HCT116 (cell line): ENCODE measurements around the gene INPP5J. TPM values are rescaled to one million over a fixed set of nuclear protein-coding genes. Genes with fewer than 3 reads are reported as not detected.

ENCODE experiments used
- ATAC-seq: fragments of 200-7000 bp; cut with Tn5 transposase; 2 replicates; pipeline ENCODE4 v1.9.1; 2020; ENCODE audit warnings: mild to moderate bottlenecking, moderate library complexity
- BruUV-seq: library from RNA; stranded (reverse); fragments of 400-500 nt; replicated peaks from 2 replicates; lab custom pipeline; 2021; lab: Mats Ljungman, UMichigan
- CTCF ChIA-PET: fragments of 300-600 bp; sonication (Branson Sonifier 250); formaldehyde crosslinking; loops from one replicate; lab custom pipeline; 2021; ENCODE audit warnings: antibody characterized with exemption; lab: Charles Lee
- POLR2A ChIA-PET: fragments of 300-600, 350-600 bp; sonication (Branson Sonifier 250); formaldehyde crosslinking; loops from one replicate; lab custom pipeline; 2021; ENCODE audit warnings: antibody characterized with exemption; lab: Charles Lee
- RAD21 ChIA-PET, 2 experiments: fragments of 300-600 bp; sonication (Branson Sonifier 250); formaldehyde crosslinking; loops; one replicate each; lab custom pipeline; 2023; ENCODE audit warnings: low total read pairs in 2 of 2; ENCODE audit not compliant: uncharacterized antibody in 2 of 2, unreplicated experiment in 2 of 2, low non-redundant PET in 1 of 2; lab: Charles Lee
- DNase-seq: peaks from one replicate; pipeline ENCODE4 v3.0.0-alpha.2; 2010; ENCODE audit warnings: low read depth, low spot score
- H2AFZ ChIP-seq: fragments of 200-600 bp; shearing (Covaris generic), sonication (generic); 2 replicates; pipeline ENCODE4 v1.6.1; 2017; ENCODE audit warnings: low read depth, mixed run types, mixed read lengths, antibody characterized with exemption, low read length; ENCODE audit not compliant: poor library complexity, severe bottlenecking
- H3K27ac ChIP-seq: 2 replicates; pipeline ENCODE4 v1.5.1; 2012; ENCODE audit warnings: low read depth, low read length
- H3K27me3 ChIP-seq: fragments of 200-600 bp; sonication (generic); 2 replicates; pipeline ENCODE4 v1.6.1; 2016; ENCODE audit warnings: mixed run types, low read length, mixed read lengths; ENCODE audit not compliant: insufficient read depth
- H3K36me3 ChIP-seq, 2 experiments: fragments of 200-500 bp in 1 of 2; fragments of 200-600 bp in 1 of 2; sonication (Bioruptor generic) in 1 of 2; sonication (generic) in 1 of 2; 2 replicates each; pipeline versions ENCODE4 v1.5.1 to v1.6.1; 2014 to 2016; ENCODE audit warnings: low read length in 2 of 2, inconsistent platforms in 1 of 2, mixed read lengths in 1 of 2, mixed run types in 1 of 2; ENCODE audit not compliant: insufficient read depth in 2 of 2, control insufficient read depth in 1 of 2
- H3K4me1 ChIP-seq, 2 experiments: fragments of 200-600 bp in 1 of 2; sonication (generic) in 1 of 2; 2 replicates each; pipeline versions ENCODE4 v1.5.1 to v1.6.1; 2012 to 2017; ENCODE audit warnings: low read length in 2 of 2, inconsistent platforms in 1 of 2, mild to moderate bottlenecking in 1 of 2, mixed read lengths in 1 of 2, mixed run types in 1 of 2, moderate library complexity in 1 of 2; ENCODE audit not compliant: insufficient read depth in 2 of 2, control insufficient read depth in 1 of 2
- H3K4me2 ChIP-seq: fragments of 200-600 bp; sonication (generic); 2 replicates; pipeline ENCODE4 v1.6.1; 2017; ENCODE audit warnings: mixed run types, low read length, mixed read lengths
- H3K4me3 ChIP-seq, 2 experiments: fragments of 200-600 bp in 1 of 2; sonication (generic) in 1 of 2; replicated peaks in 1 of 2; 2 replicates each; pipeline ENCODE4 v1.5.1; 2011 to 2016; ENCODE audit warnings: low read length in 2 of 2, control low read depth in 1 of 2, low read depth in 1 of 2, mild to moderate bottlenecking in 1 of 2, mixed read lengths in 1 of 2, mixed run types in 1 of 2
- H3K79me2 ChIP-seq: fragments of 200-600 bp; sonication (generic); 2 replicates; pipeline ENCODE4 v1.6.1; 2017; ENCODE audit warnings: mild to moderate bottlenecking, mixed run types, low read length, moderate library complexity, mixed read lengths; ENCODE audit not compliant: insufficient read depth
- H3K9ac ChIP-seq: fragments of 200-600 bp; sonication (generic); 2 replicates; pipeline ENCODE4 v1.6.1; 2016; ENCODE audit warnings: low read length, mixed read lengths
- H3K9me2 ChIP-seq: fragments of 200-600 bp; sonication (generic), shearing (Covaris generic); 2 replicates; pipeline ENCODE4 v1.6.1; 2017; ENCODE audit warnings: mixed run types, mild to moderate bottlenecking, moderate library complexity; ENCODE audit not compliant: insufficient read depth
- H3K9me3 ChIP-seq, 2 experiments: fragments of 200-500 bp in 1 of 2; fragments of 200-600 bp in 1 of 2; sonication (Bioruptor generic) in 1 of 2; sonication (generic) in 1 of 2; 2 replicates each; pipeline ENCODE4 v1.6.1; 2014 to 2017; ENCODE audit warnings: low read length in 2 of 2, mixed read lengths in 2 of 2, inconsistent platforms in 1 of 2, low read depth in 1 of 2, mild to moderate bottlenecking in 1 of 2, mixed run types in 1 of 2, moderate library complexity in 1 of 2; ENCODE audit not compliant: control insufficient read depth in 1 of 2, insufficient read depth in 1 of 2
- H4K20me1 ChIP-seq: fragments of 200-600 bp; sonication (generic), shearing (Covaris generic); 2 replicates; pipeline ENCODE4 v1.6.1; 2017; ENCODE audit warnings: mixed run types, mild to moderate bottlenecking, moderate library complexity; ENCODE audit not compliant: insufficient read depth
- ATF3 ChIP-seq: IDR thresholded peaks from 2 replicates; pipeline ENCODE4 v1.6.1; 2012
- ELF1 ChIP-seq: IDR thresholded peaks from 2 replicates; pipeline ENCODE4 v1.6.1; 2012; ENCODE audit warnings: low read depth, borderline replicate concordance
- EZH2 ChIP-seq: fragments of 200-600 bp; sonication (generic); IDR thresholded peaks from 2 replicates; pipeline ENCODE4 v1.6.1; 2017; ENCODE audit warnings: antibody characterized with exemption, mixed run types
- EZH2phosphoT487 ChIP-seq: fragments of 200-600 bp; IDR thresholded peaks from 2 replicates; pipeline ENCODE4 v1.6.1; 2018; ENCODE audit warnings: antibody characterized with exemption, borderline replicate concordance
- FOSL1 ChIP-seq: IDR thresholded peaks from 2 replicates; pipeline ENCODE4 v1.6.1; 2012; ENCODE audit warnings: low read depth
- JUND ChIP-seq: IDR thresholded peaks from 2 replicates; pipeline ENCODE4 v1.6.1; 2012
- RAD21 ChIP-seq: IDR thresholded peaks from 2 replicates; pipeline ENCODE4 v1.6.1; 2012; ENCODE audit warnings: low read depth, mild to moderate bottlenecking
- SIN3A ChIP-seq: IDR thresholded peaks from 2 replicates; pipeline ENCODE4 v1.6.1; 2012; ENCODE audit warnings: low read depth
- SP1 ChIP-seq: IDR thresholded peaks from 2 replicates; pipeline ENCODE4 v1.6.1; 2012; ENCODE audit warnings: low read depth
- TCF7L2 ChIP-seq: IDR thresholded peaks from 2 replicates; pipeline ENCODE4 v1.7.0; 2011; ENCODE audit warnings: borderline replicate concordance, inconsistent platforms; ENCODE audit not compliant: insufficient read depth, insufficient read length; ENCODE audit errors: extremely low read depth
- ZBTB33 ChIP-seq: IDR thresholded peaks from 2 replicates; pipeline ENCODE4 v1.6.1; 2011; ENCODE audit warnings: mild to moderate bottlenecking, low read length, moderate library complexity; ENCODE audit not compliant: insufficient replicate concordance; ENCODE audit errors: extremely low read depth
- ZFX ChIP-seq: fragments of 450-650 bp; IDR thresholded peaks from 2 replicates; pipeline ENCODE4 v1.6.1; 2017
- ZNF274 ChIP-seq: fragments of 200-500 bp; sonication (Bioruptor generic); IDR thresholded peaks from 2 replicates; pipeline ENCODE4 v1.6.1; 2014; ENCODE audit warnings: mild to moderate bottlenecking, low read depth, low read length, inconsistent platforms
- intact Hi-C: fragments of 100-400 bp; cut with micrococcal nuclease; formaldehyde crosslinking; loops from 2 replicates; pipeline ENCODE4 v1.10.0; 2022
- total RNA-seq: library from RNA; stranded (reverse); gene quantifications from one replicate; pipeline ENCODE4 v1.2.1, GENCODE V29; 2021; ENCODE audit not compliant: unreplicated experiment

Gene INPP5J
- total RNA-seq, 1 experiment from 2014 or later: 8.9 TPM

- no peak overlapping the region for H3K4me2 ChIP-seq
- H3K27me3 ChIP-seq: no peaks in the 10 kb centered on the region
- no peak for ATAC-seq
- no peak overlapping the region for H3K9ac ChIP-seq
- no peak for TF ChIP-seq ZFX
- TF ChIP-seq FOSL1: no peak
- no peak for TF ChIP-seq JUND
- TF ChIP-seq ZBTB33: no peak
- TF ChIP-seq ATF3: no peak
- no peak for TF ChIP-seq SP1
- TF ChIP-seq ZNF274: no peak
- TF ChIP-seq EZH2: no peak
- no peak for TF ChIP-seq TCF7L2
- no peak for TF ChIP-seq SIN3A
- no peak for TF ChIP-seq EZH2phosphoT487
- TF ChIP-seq ELF1: no peak
- TF ChIP-seq RAD21: no peak
- intact Hi-C loops: no loop called here
- H2AFZ ChIP-seq: no peak overlapping the region
- no peaks in the 10 kb centered on the region for H4K20me1 ChIP-seq
- DNase-seq: no peak
- ChIA-PET RAD21 (no interaction called here), CTCF (interaction anchor here (1.4 kb wide), 1 partner anchor 48 kb away, joined by 5 read pairs; the partner anchor contains the start of gene SELENOM), POLR2A (no interaction called here)
- no peaks in the 10 kb centered on the region for H3K36me3 ChIP-seq
- no peaks in the 10 kb centered on the region for H3K79me2 ChIP-seq
- H3K9me3 ChIP-seq: no peaks in the 10 kb centered on the region
- H3K9me2 ChIP-seq: no peaks in the 10 kb centered on the region
- no TSS peak for BruUV-seq
- no peak overlapping the region for H3K4me3 ChIP-seq
- no peak overlapping the region for H3K27ac ChIP-seq
- H3K4me1 ChIP-seq: peaks cover 0 to 6% of the 10 kb centered on the region in 2 experiments; a peak in 1 of 4 replicates
Observed at GRCh38 chr22:31154975-31155374, 32.2 kb downstream of the INPP5J start.
